ENCODE measurements around the gene RAB1B. TPM values are rescaled to one million over a fixed set of nuclear protein-coding genes. Genes with fewer than 3 reads are reported as not detected.

The RAB1B gene
- total and polyA plus RNA-seq, 12 donors, result 117 to 153 (median 132) TPM

- H3K27me3 ChIP-seq, result peaks cover 17 to 45% (median 35%) of the 10 kb centered on the region in 7 donors
- TF ChIP-seq CTCF (IDR thresholded peaks at IDR 0.05), result no peak
- ATAC-seq (no peak), DNase-seq (no peak)
- no peak overlapping the region for H3K4me3 ChIP-seq
- no peak overlapping the region for H3K27ac ChIP-seq
- intact Hi-C loops (cut with DNase I), result no loop called here
- WGBS, 2 donors, result 76 to 82% methylated on average over 100 to 123 of the region's 123 CpGs
- H3K36me3 ChIP-seq, result no peaks in the 10 kb centered on the region
- H3K4me1 ChIP-seq, result peaks cover 0 to 14% (median 10%) of the 10 kb centered on the region in 9 donors
- H3K9me3 ChIP-seq, result no peaks in the 10 kb centered on the region
Measured at GRCh38 chr11:66294626-66295620, 26.5 kb downstream of the RAB1B start.

GRCh38 chr11:66297610-66298009 lies 29.2 kb downstream of the RAB1B start:
- Histone ChIP-seq H3K4me3 (no peak overlapping the region), H3K36me3 (no peaks in the 10 kb centered on the region), H3K4me1 (no peaks in the 10 kb centered on the region), H3K27ac (no peak overlapping the region), H3K27me3 (peaks cover 13 to 28% (median 25%) of the 10 kb centered on the region in 7 donors), H3K9me3 (no peaks in the 10 kb centered on the region)
- DNase-seq (no peak), ATAC-seq (no peak)
- 43 to 49% methylated on average over 8 of the region's 8 CpGs for WGBS, 2 donors
- intact Hi-C loops (cut with DNase I), result no loop called here
- no peak for TF ChIP-seq CTCF (IDR thresholded peaks at IDR 0.05)

- TF ChIP-seq CTCF (IDR thresholded peaks at IDR 0.05), result no peak
- peaks cover 3 to 12% (median 10%) of the 10 kb centered on the region in 7 donors for H3K27me3 ChIP-seq
- intact Hi-C loops (cut with DNase I), result no loop called here
- 46 to 54% methylated on average over 3 of the region's 3 CpGs for WGBS, 2 donors
- H3K9me3 ChIP-seq, result no peaks in the 10 kb centered on the region
- H3K4me1 ChIP-seq, result no peaks in the 10 kb centered on the region
- peak in 5 of 8 donors; percentile 32 to 70 (median 42) for ATAC-seq
- no peaks in the 10 kb centered on the region for H3K36me3 ChIP-seq
- H3K27ac ChIP-seq, result no peak overlapping the region
- no peak overlapping the region for H3K4me3 ChIP-seq
- DNase-seq, result no peak
Measured at GRCh38 chr11:66299186-66299585, 30.7 kb downstream of the RAB1B start.

- H3K36me3 ChIP-seq, result no peaks in the 10 kb centered on the region
- no peaks in the 10 kb centered on the region for H3K27me3 ChIP-seq
- DNase-seq (no peak), ATAC-seq (no peak)
- intact Hi-C loops (cut with DNase I), result loop anchor here in 1 of 10 donors (10.0 kb wide), 1 partner anchor 82 kb away; no protein-coding TSS in a partner anchor
- no peaks in the 10 kb centered on the region for H3K4me1 ChIP-seq
- 85 to 88% methylated on average over 12 of the region's 12 CpGs for WGBS, 2 donors
- no peak overlapping the region for H3K27ac ChIP-seq
- H3K9me3 ChIP-seq, result no peaks in the 10 kb centered on the region
- no peak overlapping the region for H3K4me3 ChIP-seq
- no peak for TF ChIP-seq CTCF (IDR thresholded peaks at IDR 0.05)
Measured at GRCh38 chr11:66302656-66303055, 34.2 kb downstream of the RAB1B start.

Data from heart right ventricle (tissue), 16 donors.